Mammary epithelial cell (primary cell): ENCODE data around the gene VMO1.

ENCODE experiments used
- CTCF ChIP-seq, 2 donors: IDR thresholded peaks in 1 of 2; conservative IDR thresholded peaks in 1 of 2; 2 replicates each; pipeline ENCODE4 v1.5.1; 2011 to 2012; ENCODE audit warnings: inconsistent platforms in 2 of 2, low read length in 2 of 2, mild to moderate bottlenecking in 2 of 2, control low read depth in 1 of 2, low read depth in 1 of 2; ENCODE audit not compliant: insufficient read depth in 1 of 2; ENCODE audit errors: extremely low read depth in 1 of 2
- EZH2 ChIP-seq: IDR thresholded peaks from 2 replicates; pipeline ENCODE4 v1.6.1; 2012; ENCODE audit warnings: low read length, inconsistent platforms, borderline replicate concordance

GRCh38 chr17:4786106-4786511 is at the start of gene VMO1:
- TF ChIP-seq CTCF (conservative IDR thresholded peaks at IDR 0.05 in 1 of 2, IDR thresholded peaks at IDR 0.05 in 1 of 2; ENCODE audit: extremely low read depth in 1 of 2, insufficient read depth in 1 of 2, low read depth in 1 of 2, low read length in 2 of 2) (no peak), EZH2 (no peak)
